HG03159 (cell line): Measurements from ENCODE around the gene CTRB1.

Source experiments
- ATAC-seq: cut with Tn5 transposase; IDR thresholded peaks from one replicate; pipeline ENCODE4 v1.9.1; 2021; ENCODE audit warnings: mild to moderate bottlenecking, moderate library complexity; ENCODE audit not compliant: unreplicated experiment

Gene CTRB1

GRCh38 chr16:75252946-75253911, 34.4 kb downstream of the CTRB1 start:
- ATAC-seq, result no peak

DNA sequence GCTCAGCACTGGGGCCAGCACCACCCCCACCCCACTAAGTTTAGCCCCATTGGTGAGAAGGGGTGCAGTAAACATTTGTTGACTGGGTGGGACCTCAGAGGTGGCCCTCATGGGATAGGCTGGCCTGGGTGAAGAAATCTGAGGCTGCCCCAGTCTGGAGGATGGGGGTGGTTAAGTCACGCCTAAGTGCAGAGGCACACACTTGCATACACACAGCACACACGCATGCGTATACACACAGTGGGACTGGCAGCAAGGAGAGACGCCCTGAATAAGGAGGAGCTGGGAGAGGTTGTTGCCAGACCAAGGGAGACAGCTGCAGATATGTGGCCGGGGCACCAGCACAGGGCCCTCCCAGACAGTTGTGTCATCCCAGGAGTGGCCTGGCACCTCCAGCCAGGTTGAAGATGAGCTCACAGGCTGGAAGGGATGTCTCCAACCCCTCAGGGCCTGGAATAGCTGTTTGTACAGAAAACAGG, 35.6 kb downstream of the CTRB1 start:
- no peak for ATAC-seq

DNA sequence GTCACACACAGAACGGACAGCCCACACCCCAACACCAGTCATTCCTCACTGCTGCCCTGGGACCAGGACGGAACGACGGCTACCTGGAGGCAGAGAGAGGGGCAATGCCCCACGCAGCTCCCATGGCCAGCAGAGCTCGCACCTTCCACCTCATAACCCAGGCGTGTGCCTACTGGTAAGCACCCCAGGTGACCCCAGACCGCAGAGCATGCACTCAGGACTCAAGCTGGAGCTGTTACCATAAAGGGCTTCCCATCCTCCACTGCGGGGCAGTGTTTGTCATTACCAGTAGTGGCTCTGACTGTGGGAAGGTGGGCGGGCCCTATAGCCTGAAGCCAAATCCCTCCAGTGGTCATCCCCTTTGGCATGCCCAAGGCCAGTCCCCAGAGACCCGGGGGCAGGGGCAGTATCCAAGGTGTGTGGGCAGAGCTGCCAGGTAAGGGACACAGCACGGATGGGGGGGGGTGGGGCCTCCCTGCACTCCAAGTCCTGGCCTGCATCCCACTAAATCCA, 37.3 kb downstream of the CTRB1 start:
- ATAC-seq, result no peak

DNA sequence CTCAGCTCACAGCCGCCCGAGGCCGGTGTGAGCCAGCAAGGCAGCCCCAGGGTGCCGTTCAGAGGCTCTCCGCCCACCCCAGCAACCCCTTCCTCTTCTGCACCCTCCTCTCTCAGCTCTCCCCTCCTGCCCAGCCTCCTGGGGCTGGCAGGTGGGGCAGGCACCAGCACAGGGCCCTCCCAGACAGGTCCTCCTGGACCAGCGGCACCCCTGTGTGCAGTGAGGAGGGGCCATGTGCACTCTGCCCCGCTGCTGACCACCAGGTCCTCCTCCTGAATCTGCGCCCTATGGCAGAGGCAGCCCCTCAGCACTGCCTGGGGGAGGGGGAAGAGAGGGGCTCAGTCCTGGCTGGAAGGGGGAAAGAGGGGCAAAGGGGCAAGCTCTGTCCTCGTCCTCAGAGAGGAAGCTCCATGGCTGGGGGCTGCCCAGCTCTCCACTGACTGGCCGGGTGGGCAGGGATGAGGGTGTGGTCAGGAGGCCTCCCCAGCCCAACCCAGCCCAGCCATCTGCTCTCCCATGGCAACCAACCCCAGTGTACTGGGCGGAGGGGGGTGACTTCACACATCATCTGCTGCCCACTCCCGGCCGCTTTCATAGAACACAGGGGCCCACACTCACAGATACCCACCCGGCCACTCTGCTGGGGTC, 38.0 kb downstream of the CTRB1 start:
- no peak for ATAC-seq

DNA sequence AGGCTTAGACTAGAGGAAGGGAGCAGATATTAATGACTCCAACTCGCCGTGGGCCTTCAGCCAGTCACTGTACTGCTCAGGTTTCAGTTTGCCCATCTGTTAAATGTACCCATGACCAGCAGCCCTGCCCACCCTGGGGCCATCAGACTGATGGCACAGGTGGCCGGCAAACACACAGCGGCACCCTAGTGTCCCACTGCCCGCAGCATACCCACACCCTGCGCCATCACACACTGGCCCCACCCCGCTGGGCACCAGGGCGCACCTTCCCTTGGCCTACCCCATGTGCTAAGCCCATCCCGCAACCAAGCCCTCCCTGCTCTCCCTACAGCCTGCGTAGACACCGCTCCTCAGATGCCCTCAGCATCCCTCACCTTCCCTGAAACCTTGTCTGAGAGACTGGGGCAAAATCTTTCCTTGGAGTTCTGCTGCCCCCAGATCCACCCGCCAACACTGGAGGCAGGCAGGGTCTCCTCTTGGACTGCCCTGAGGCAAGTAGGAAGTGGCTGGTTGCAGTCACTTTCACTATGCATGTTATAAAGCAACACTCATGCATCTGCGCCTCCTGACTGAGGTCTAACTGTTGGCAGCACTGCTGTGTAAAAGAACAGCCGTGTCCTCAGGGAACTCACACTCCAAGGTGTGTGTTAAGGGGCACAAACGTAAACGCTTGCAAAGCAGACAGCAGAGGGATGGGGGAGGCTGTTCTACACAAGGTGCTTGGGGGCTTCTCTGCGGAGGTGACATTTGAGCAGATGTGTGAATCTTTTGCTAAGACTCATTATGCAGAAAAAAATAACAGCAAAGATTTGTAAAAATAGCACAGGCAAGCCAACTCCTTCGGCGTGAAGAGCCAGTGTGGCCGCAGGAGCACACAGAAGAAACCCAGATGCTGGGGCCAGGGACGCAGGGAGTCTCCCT, 39.4 kb downstream of the CTRB1 start:
- ATAC-seq, result no peak

DNA sequence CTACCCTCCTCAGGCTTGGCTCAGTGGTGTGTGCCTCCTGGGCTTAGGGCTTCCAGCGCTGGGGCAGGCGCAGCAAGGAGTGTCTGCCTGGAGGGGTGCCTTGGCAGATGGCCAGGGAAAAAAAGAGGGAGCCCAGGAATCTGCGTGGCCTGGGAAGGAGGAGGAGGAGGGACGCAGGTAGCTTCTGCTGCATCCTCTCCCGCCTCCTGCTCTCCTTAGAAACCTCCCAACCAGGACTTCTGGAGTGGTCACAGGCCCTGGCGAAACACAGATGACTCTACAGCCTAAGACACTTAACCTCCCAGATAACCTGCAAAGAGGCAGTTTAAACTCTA, 40.0 kb downstream of the CTRB1 start:
- ATAC-seq, result no peak

DNA sequence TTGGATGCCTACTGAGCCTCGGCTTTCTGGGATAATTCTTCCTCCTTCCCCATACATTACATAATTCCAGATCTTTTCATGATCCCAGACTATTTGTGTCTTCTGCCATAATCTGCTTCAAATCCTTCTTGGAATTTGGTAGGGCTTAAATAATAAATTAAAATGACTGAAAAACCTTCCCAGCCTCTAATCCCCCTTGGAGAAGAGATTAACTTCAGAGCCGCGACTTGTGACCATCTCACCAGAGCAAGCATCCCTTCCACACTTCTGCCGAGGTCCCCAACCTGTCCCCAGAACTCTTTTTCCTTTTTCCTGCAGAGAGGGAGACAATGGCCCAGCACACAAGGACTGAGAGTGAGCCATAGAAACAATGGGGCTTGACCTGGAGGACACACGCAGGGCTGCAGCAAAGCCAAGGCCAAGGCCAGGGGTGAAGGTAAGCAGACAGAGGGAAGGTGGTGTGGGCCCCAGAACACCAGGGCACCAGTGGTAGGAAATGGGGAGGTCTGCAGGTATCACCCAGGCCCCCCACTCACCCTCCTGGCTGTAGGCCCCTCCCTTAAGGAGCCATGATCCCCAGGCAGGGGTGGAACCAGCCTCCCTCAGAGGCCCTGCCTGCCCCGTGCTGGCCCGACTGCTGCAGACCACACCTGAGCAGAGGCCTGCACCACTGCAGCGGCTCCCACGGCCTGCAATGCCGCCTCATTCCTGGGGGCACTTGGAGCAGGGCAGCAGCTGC, 42.2 kb downstream of the CTRB1 start:
- no peak for ATAC-seq

- no peak for ATAC-seq
Measured at GRCh38 chr16:75261590-75262078, 42.8 kb downstream of the CTRB1 start.

GRCh38 chr16:75262104-75262799, 43.5 kb downstream of the CTRB1 start:
- no peak for ATAC-seq

DNA sequence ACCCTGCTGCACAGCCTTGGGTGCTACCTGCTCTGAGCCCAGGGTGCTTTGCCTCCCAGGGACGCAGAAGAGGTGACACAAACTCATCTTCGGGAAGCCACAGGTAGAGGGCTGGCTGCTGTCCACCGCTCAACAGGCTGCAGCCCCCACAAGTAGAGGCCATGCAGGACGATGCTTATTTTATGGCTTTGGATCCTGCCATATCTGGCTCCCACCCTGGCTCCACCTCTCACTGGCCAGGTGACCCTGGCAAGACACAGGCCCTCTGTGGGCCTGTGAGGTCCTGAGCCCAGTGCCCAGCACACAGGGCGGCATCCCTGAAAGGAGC, 44.0 kb downstream of the CTRB1 start:
- ATAC-seq, result no peak

GRCh38 chr16:75263291-75263962, 44.6 kb downstream of the CTRB1 start:
- ATAC-seq, result no peak

- no peak for ATAC-seq
Measured at GRCh38 chr16:75263963-75264445, 45.2 kb downstream of the CTRB1 start.

- ATAC-seq, result no peak
Measured at GRCh38 chr16:75264457-75264998, 45.7 kb downstream of the CTRB1 start.

DNA sequence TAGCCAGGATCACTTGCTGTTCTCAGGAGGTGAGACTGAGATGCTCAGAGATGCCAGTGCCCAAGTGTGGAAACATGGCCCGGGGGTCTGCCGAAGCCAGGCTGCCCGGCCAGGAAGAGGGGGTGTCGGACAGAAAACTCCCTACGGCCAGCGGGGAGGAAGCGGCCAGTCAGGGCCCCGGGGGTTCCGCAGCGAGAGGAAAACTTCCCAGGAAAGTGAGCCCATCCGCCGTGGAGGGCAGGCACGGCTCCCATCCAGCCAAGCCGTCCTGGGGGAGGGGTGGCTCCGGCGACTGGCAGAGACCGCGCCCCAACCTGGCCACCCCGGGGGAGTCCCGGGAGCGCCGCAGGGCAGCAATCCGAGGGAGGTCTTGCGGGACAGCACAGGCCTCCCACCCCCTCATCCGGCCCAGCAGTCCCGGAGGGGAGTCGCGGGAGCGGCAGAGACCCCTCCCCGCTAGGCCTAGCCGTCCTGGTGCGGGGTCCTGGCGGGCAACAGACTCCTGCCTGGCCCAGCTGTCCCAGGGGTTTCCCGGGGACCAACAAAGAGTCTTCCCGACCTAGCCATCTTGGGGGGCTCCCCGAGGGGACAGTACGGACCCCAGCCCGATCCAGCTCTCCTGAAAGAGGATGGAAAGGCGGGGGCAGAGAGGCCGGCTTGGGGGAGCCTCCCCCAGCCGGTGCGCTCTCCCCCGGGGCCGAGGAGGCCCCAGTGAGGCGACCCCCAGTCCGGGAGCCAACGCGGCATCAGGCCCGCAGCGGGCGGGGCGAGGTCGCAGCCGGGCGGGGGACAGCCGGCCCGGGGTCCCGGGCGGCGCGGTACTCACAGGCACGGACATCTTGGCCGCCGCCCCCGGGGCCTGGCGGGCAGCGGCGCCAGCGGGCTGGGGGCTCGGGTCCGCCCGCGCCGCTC, 46.5 kb downstream of the CTRB1 start:
- peak; percentile 28 for ATAC-seq

DNA sequence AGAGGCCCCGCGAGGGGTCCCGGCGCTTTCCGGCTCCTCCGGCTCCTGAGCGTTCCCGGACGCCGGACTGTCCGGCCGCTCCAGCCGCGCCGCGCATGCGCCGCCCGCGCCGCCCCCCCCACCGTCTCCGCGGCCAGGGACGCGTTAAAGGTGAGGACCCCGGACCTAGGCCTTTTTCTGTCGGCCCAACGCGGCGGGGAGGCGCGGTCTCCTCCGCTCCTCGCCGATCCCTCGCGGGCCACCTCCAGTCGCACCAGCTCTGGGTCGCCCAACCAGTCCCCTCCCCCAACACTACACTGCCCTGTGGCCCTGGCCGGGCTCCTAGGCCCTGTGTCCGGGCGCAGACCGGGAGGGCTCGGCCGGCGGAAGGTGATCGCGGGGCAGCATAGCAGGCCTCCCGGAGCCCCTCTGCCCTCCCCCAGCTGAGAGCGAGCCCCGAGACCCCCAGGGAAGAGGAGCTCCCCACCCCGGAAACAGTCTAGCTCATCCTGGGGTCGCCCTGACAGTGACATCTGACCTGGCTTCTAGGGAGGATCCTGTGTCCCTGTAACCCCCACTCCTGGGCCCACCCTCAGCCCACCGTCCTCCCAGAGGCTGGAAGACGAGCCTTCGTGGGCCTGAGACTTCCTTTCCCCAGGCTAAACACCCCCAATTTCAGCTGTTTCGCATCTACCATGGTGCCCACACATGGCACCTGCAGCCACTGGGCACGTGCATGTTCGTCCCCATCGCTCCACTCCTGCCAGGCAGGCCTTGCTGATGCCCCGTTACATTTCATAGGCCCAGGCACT, 47.3 kb downstream of the CTRB1 start:
- peak; percentile 65 for ATAC-seq

- no peak for ATAC-seq
Measured at GRCh38 chr16:75266738-75267630, 48.2 kb downstream of the CTRB1 start.
